GM12891 (cell line): ENCODE results near the gene PPP4R3C.

ENCODE experiments used
- POLR2A ChIP-seq: IDR thresholded peaks from 2 replicates; pipeline ENCODE4 v1.6.1; 2011; ENCODE audit warnings: low read depth, low read length, control low read depth
- POLR2AphosphoS5 ChIP-seq: IDR thresholded peaks from 2 replicates; pipeline ENCODE4 v1.6.1; 2011; ENCODE audit warnings: low read depth, low read length, control low read depth
- POU2F2 ChIP-seq: IDR thresholded peaks from 2 replicates; pipeline ENCODE4 v1.6.1; 2011; ENCODE audit warnings: low read depth, mild to moderate bottlenecking, control low read depth, low read length, moderate library complexity
- SPI1 ChIP-seq: IDR thresholded peaks from 2 replicates; pipeline ENCODE4 v1.6.1; 2011; ENCODE audit warnings: low read depth, low read length, control low read depth
- TAF1 ChIP-seq: IDR thresholded peaks from 2 replicates; pipeline ENCODE4 v1.6.1; 2011; ENCODE audit warnings: low read depth, low read length, control low read depth

- TF ChIP-seq POLR2A (no peak), TAF1 (no peak), POLR2AphosphoS5 (no peak), POU2F2 (no peak), SPI1 (no peak)
These were observed 28.1 kb downstream of the PPP4R3C start for GRCh38 chrX:27435031-27435430.
